ENCODE data around the gene ZNF829. TPM values are rescaled to one million over a fixed set of nuclear protein-coding genes. Genes with fewer than 3 reads are reported as not detected.

The ZNF829 gene
- total and polyA plus RNA-seq, 10 of the 15 experiments (the other 5 are each of a cell fraction or from before 2014, with no cell fraction given), result 0.08 to 0.63 (median 0.22) TPM

- TF ChIP-seq ZBTB40 (IDR thresholded peaks at IDR 0.05; ENCODE audit: borderline replicate concordance) (no peak), IRF3 (IDR thresholded peaks at IDR 0.05) (no peak), USF1 (IDR thresholded peaks at IDR 0.05; ENCODE audit: borderline replicate concordance, extremely low read length, insufficient read depth, low read depth, low read length) (no peak), HDAC6 (IDR thresholded peaks at IDR 0.05; ENCODE audit: unreplicated experiment) (no peak), EZH2 (IDR thresholded peaks at IDR 0.05; ENCODE audit: borderline replicate concordance, control insufficient read depth, low read depth, low read length) (no peak), MLLT1 (IDR thresholded peaks at IDR 0.05) (peak; percentile 76), ESRRA (IDR thresholded peaks at IDR 0.05; ENCODE audit: low read length) (no peak), ZNF274 (IDR thresholded peaks at IDR 0.05; ENCODE audit: insufficient read depth, insufficient read length) (no peak), KLF5 (IDR thresholded peaks at IDR 0.05; ENCODE audit: partially characterized antibody) (no peak), IKZF1 (conservative IDR thresholded peaks at IDR 0.05) (peak; percentile 58), POLR2AphosphoS2 (IDR thresholded peaks at IDR 0.05; ENCODE audit: low read depth, low read length) (0 out of 2 replicates have a peak, but pooled peaks have one; percentile 24), PAX8 (IDR thresholded peaks at IDR 0.05) (no peak), ZZZ3 (IDR thresholded peaks at IDR 0.05; ENCODE audit: control insufficient read depth, insufficient read length, low read depth) (no peak), RCOR1 (conservative IDR thresholded peaks at IDR 0.05; ENCODE audit: low read depth, low read length) (no peak), BCL3 (IDR thresholded peaks at IDR 0.05; ENCODE audit: borderline replicate concordance, insufficient read depth, low read depth, low read length, poor library complexity, severe bottlenecking) (peak; percentile 25), NR2C1 (IDR thresholded peaks at IDR 0.05) (0 out of 2 replicates have a peak, but pooled peaks have one; percentile 4), NR2C2 (IDR thresholded peaks at IDR 0.05; ENCODE audit: borderline replicate concordance, control insufficient read depth, insufficient read length, low read depth) (no peak), RUNX3 (IDR thresholded peaks at IDR 0.05; ENCODE audit: low read length) (peak; percentile 67)
Measured at GRCh38 chr19:36849701-36850558, 66.2 kb downstream of the ZNF829 start (continued).

Measured in GM12878 (cell line).